Erythroblast (primary cell): Measurements from ENCODE around the gene TRMU.
"Not testable (repeated sequence)": the region's sequence is repeated elsewhere in the genome, so short reads cannot be mapped to it uniquely, and the experiment has no call there.

Source experiments
- DNase-seq, 2 experiments: peaks; one replicate each; lab custom pipeline; 2025; lab: John Stamatoyannopoulos, UW
- GATA1 ChIP-seq: IDR thresholded peaks from 2 replicates; pipeline ENCODE4 v1.6.1; 2011; ENCODE audit warnings: low read depth, mild to moderate bottlenecking, control low read depth, low read length, moderate library complexity
- POLR2A ChIP-seq: IDR thresholded peaks from 2 replicates; pipeline ENCODE4 v1.6.1; 2011; ENCODE audit warnings: mild to moderate bottlenecking, low read length

TRMU gene

DNA sequence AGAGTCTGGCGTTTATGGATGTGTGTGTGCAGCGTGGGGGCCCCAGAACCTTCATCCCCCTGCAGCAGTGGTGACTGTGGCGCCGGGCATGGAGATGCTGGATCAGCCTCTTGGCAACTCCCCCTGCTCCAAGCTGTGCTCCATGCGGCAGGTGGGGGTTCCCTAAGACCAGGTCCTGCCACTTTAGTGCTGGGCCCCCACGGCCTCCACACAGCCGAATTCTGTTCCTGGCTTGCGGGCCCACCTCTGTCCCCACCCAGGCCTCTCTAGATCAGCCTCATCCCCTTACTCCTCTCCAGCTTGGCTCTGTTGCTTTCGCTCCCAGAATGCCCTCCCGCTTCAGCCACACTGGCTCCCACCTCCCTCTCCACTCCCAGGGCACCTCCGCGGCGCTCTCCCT, 59.6 kb downstream of the TRMU start:
- no peak for TF ChIP-seq GATA1
- TF ChIP-seq POLR2A: no peak
- DNase-seq: no peak

DNA sequence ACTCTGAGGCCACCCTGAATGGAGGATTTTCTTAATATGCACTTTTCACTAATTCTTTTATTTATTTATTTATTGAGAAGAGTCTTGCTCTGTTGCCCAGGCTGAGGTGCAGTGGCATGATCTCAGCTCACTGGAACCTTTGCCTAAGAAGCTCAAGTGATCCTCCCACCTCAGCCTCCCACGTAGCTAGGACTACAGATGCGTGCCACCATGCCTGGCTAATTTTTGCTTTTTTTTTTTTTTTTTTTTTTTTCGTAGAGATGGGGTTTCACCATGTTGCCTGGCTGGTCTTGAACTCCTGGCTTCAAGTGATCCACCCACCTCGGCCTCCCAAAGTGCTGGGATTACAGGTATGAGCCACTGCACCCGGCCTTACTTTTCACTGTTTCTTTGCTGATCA, 61.5 kb downstream of the TRMU start:
- not testable (repeated sequence) for DNase-seq

DNA sequence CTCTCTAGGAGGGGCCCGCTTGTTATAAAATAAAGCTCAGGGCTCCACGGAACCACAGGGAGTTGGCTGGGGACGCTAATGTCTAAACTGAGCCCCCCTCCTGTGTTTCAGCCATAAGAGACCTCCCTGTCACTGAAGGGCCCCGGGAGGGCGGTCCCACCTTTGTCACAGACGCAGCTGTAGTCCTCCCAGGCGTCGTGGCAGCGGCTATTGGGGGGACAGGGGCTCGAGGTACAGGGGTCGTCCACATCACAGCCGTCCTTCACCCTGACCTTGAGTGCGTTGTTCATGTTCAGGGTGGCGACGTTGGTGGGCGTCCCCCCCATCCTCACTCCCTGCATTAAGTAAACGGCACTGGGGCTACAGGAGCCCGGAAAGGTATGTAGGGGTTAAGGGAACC, 62.0 kb downstream of the TRMU start:
- no peak for DNase-seq
- TF ChIP-seq GATA1: no peak
- TF ChIP-seq POLR2A: no peak

DNA sequence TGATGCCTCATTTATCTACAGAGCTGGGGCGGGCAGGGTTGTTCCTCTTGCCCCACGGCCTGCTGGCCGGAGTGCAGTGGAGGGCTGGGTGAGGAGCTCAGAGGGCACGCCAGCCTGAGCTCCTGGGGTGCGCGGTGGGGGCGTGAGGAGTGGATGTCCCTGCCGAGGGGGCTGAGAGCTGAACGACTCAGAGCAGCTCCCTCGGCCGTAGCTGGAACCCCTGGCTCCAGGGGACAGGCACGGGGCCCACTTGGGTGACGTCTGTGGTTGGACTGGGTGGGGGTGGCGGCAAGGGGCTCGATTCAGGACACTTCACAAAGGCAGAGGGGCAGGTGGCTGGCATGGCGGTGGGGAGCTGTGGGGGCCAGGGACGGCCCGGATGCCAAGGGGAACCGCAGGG, 62.4 kb downstream of the TRMU start:
- TF ChIP-seq POLR2A: no peak
- no peak for TF ChIP-seq GATA1
- DNase-seq: no peak

DNA sequence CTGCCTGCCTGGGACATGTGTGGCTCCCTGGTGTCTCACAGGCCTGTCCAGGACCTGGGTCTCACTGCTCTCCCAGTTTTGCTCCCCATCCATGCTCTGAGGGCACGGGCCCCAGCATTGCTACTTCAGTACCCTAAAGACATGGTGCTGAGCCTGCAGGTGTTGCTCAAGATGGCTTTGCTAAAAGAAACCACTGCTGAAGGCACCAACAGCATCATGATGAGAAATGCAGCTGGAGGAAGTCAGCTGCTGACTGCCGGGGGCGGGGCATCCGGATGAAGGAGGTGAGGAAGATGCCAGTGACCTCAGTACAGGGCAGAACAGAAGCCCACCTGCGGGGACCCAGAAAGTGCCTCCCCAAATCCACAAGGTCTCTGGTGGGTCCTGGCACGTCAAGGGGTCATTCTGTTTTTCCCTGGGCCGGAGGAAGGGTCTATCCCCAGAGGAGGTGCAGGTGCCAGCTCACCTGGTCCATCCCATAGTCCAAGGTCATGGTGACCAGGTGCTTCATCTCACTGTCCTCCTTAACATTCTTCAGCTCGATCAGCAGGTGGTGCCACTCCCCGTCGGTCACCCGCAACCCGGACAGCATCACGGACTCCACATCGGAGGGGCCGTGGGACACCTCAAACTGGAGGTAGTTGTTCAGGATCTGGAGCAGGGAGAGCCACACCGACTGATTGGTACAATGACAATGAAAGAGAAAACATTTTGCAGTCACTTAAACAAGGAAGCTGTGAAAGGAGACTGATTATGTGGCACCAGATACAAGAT, 63.9 kb downstream of the TRMU start:
- DNase-seq: no peak
- no peak for TF ChIP-seq GATA1
- TF ChIP-seq POLR2A: no peak

DNA sequence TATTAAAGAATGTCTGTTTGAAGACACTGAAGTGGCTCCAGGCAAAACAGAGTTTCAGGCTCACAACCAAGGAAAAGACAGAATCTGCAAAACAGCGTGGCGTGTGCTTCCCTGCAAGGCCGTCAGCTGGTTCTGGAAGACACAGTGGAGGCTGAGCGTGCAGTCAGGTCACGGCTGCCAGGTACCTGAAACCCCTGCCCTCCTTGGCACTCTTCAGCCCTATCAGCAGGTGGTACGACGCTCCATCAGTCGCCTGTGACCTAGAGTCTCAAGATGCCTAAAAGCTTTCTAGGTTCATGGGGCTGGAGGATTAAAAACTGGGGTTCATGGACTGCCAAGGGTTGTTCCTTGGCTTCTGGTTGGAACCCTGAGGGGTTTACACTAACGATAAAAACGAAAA, 65.9 kb downstream of the TRMU start:
- DNase-seq: no peak
- TF ChIP-seq GATA1 (no peak), POLR2A (no peak)

DNA sequence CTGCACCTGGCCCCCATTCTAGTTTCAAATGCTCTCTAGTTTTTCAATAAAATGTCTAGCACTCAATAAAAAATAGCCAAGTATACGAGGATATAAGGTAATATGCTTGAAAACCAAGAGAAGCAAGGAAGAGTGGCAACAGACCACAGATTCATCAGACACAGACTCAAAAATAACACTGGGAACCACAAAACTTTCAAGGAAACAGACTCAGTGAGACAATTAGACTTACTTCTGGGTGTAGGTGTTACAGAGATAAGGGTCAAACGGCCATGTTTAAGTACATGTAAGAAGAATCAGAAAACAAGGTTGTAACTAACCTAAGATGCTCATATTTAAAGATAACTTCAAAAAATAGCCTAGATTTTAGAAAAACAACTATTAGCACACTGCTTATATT, 67.0 kb downstream of the TRMU start:
- DNase-seq: no peak
- TF ChIP-seq GATA1 (no peak), POLR2A (no peak)

DNA sequence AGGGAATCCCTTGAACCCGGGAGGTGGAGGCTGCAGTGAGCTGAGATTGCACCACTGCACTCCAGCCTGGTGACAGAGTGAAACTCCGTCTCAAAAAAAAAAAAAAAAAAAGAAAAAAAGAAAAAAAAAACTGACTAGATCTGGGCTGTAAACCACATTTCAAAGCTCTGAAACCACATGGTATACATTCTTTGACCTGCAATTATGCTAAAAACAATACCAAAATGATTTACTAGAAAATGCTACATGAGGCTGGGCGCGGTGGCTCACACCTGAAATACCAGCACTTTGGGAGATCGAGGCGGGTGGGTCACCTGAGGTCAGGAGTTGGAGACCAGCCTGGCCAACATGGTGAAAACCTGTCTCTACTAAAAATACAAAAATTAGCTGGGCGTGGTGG, 68.4 kb downstream of the TRMU start:
- DNase-seq: not testable (repeated sequence)

DNA sequence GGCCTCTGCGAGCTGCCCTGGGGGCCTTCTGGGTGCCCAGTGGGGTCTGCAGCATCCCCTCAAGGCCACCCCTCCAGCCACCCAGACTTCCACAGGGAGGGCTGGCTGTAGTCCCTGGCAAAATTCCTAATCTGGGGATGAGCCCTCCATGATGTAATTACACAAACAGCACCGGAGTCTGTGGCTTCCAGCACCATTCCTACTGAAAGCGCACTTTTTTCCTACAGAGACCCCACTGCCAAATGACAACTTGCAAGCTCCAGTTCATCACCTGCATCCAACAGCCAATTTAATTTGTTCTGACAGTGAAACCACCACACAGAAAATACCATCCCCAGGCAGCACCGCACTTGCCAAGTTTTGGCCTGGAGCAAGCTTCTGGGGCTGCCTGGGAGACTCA, 70.4 kb downstream of the TRMU start:
- no peak for DNase-seq
- TF ChIP-seq GATA1 (no peak), POLR2A (no peak)

DNA sequence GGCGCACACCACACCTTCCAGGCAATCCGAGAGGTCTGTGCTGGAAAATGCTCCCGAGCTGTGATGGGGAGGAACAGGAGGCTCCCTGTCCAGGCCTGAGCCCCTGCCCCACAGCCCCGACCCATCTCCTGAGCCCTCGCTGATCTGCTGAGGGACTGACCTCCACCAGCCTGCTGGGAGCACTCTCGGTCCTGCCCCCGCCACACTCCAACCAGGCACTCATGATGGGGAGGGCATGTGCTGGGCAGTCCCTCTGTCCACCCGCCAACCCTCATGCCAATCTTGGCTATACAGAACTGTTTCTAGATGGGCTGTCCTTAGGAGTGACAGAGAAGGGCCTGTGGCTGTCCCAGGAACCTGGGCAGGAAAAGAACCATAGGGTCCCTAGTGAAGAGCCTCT, 70.8 kb downstream of the TRMU start:
- DNase-seq: no peak
- TF ChIP-seq GATA1 (no peak), POLR2A (no peak)

DNA sequence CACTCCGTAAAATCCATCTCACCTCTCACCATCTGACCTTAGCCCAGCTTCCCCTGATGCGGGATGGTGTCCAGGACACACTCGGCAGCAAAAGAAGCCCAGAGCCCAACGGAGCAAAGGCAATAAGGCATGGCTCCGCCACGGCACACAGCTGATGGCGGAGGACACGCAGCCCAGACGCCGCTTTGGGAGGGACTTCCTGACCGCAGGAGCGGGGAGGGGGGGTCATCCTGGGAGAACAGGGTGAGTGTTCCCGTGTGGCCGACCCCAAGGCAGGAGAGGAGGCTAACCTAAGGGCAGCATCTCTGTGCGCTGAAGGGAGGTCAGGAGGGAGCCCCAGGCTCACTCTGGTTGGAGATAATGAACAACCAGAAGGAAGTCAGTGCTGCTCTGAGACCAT, 71.3 kb downstream of the TRMU start:
- TF ChIP-seq GATA1 (no peak), POLR2A (no peak)
- no peak for DNase-seq
